ENCODE results near the gene SENP6. TPM values are rescaled to one million over a fixed set of nuclear protein-coding genes. Genes with fewer than 3 reads are reported as not detected.

Gene SENP6
- total RNA-seq, 1 experiment from 2014 or later = 116 TPM

DNA sequence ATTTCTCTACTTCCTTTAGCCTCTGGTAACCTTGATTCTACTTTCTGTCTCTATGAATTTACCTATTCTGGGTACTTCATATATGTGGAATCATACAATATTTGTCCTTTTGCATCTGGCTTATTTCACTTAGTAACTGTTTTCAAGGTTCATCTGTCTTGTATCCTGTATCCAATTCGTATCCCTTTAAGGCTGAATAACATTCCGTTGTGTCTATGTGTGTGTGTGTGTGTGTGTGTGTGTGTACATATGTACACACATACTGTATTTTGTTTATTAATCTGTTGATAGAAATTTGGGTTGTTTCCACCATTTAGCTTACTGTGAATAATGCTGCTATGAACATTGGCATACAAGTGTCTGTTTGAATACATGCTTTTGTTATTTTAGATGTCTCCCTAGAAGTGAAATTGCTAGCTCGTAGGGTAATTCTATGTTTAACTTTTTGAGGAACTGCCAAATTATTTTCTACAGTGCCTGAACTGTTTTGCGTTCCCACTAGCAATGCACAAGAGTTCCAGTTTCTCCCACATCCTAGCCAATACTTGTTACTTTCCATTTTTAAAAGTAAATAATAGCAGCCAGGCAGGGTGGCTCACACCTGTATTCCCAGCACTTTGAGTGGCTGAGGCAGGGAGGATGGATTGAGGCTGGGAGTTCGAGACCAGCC is 17.7 kb downstream of the SENP6 start:
- Histone ChIP-seq H4K5ac (ENCODE audit: insufficient read length, low read depth, low read length) (no peak overlapping the region), H3K27me3 (ENCODE audit: insufficient read depth, low read length) (no peaks in the 10 kb centered on the region), H3K9me3 (ENCODE audit: control insufficient read depth, low read depth, low read length) (no peaks in the 10 kb centered on the region), H3K4me2 (ENCODE audit: insufficient read depth, insufficient read length, low read length) (no peak overlapping the region), H3K14ac (ENCODE audit: insufficient read depth, low read length) (no peak overlapping the region), H3K79me2 (ENCODE audit: insufficient read depth, low read length) (peaks cover 34% of the 10 kb centered on the region; the same call in 1 of the 2 replicates), H2BK5ac (ENCODE audit: insufficient read length, low read length) (no peak overlapping the region), H3K23ac (ENCODE audit: insufficient read length, low read depth, low read length) (no peak overlapping the region), H3T11ph (ENCODE audit: low read length) (no peak overlapping the region), H3K56ac (ENCODE audit: insufficient read length, low read depth, low read length) (no peak overlapping the region), H3K9ac (ENCODE audit: extremely low read depth, insufficient read length, low read length) (no peak overlapping the region), H3K79me1 (ENCODE audit: insufficient read depth, low read depth, low read length, poor library complexity, severe bottlenecking) (peaks cover 6% of the 10 kb centered on the region), H3K27ac (ENCODE audit: insufficient read length, low read depth, low read length) (no peak overlapping the region), H2BK120ac (ENCODE audit: low read depth, low read length, poor library complexity, severe bottlenecking) (no peak overlapping the region), H4K20me1 (ENCODE audit: control insufficient read depth, insufficient read depth, insufficient read length) (peaks cover 3% of the 10 kb centered on the region), H4K91ac (ENCODE audit: insufficient read length, low read depth, low read length) (no peak overlapping the region), H2AFZ (ENCODE audit: low read length) (no peak overlapping the region), H2BK15ac (ENCODE audit: low read depth, low read length) (no peak overlapping the region), H4K8ac (replicated peaks; ENCODE audit: insufficient read length, low read depth, low read length) (no peak overlapping the region), H2BK12ac (ENCODE audit: insufficient read length, low read depth, low read length) (no peak overlapping the region), H2BK20ac (ENCODE audit: low read depth, low read length, poor library complexity, severe bottlenecking) (no peak overlapping the region), H3K4ac (ENCODE audit: low read depth, low read length) (no peak overlapping the region), H3K23me2 (ENCODE audit: insufficient read length, low read depth, low read length, poor library complexity, severe bottlenecking) (no peaks in the 10 kb centered on the region), H2AK5ac (ENCODE audit: insufficient read length, low read length) (no peak overlapping the region), H3K18ac (ENCODE audit: insufficient read length, low read depth, low read length) (no peak overlapping the region), H3K4me1 (ENCODE audit: insufficient read depth, low read length) (no peaks in the 10 kb centered on the region)
- Mint-ChIP-seq H3K36me3 (ENCODE audit: insufficient read depth in 1 of 3, low read depth in 3 of 3) (peaks cover 17 to 58% (median 41%) of the 10 kb centered on the region in 3 experiments), H3K4me1 (peaks cover 8% of the 10 kb centered on the region in 2 experiments), H3K9me3 (peaks cover 14 to 17% of the 10 kb centered on the region in 2 experiments), H3K27me3 (ENCODE audit: low read depth) (no peaks in the 10 kb centered on the region), H3K27ac (no peak overlapping the region), H3K4me3 (no peak overlapping the region)
- no CpG with 5 or more reads among the region's 5 CpGs for WGBS (ENCODE audit: extremely low coverage, insufficient read length, low lambda C conversion rate)
- TF ChIP-seq, protein P1, sequence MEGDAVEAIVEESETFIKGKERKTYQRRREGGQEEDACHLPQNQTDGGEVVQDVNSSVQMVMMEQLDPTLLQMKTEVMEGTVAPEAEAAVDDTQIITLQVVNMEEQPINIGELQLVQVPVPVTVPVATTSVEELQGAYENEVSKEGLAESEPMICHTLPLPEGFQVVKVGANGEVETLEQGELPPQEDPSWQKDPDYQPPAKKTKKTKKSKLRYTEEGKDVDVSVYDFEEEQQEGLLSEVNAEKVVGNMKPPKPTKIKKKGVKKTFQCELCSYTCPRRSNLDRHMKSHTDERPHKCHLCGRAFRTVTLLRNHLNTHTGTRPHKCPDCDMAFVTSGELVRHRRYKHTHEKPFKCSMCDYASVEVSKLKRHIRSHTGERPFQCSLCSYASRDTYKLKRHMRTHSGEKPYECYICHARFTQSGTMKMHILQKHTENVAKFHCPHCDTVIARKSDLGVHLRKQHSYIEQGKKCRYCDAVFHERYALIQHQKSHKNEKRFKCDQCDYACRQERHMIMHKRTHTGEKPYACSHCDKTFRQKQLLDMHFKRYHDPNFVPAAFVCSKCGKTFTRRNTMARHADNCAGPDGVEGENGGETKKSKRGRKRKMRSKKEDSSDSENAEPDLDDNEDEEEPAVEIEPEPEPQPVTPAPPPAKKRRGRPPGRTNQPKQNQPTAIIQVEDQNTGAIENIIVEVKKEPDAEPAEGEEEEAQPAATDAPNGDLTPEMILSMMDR (conservative IDR thresholded peaks at IDR 0.05) = no peak
- no peak for DNase-seq

Measured in H9 (cell line).